ENCODE measurements around the gene NSMF.
"Not testable (repeated sequence)": the region's sequence is repeated elsewhere in the genome, so short reads cannot be mapped to it uniquely, and the experiment has no call there.

The NSMF gene

GRCh38 chr9:137474271-137474670, 15.1 kb upstream of the NSMF start:
- no peak for DNase-seq

GRCh38 chr9:137470785-137471184, 11.7 kb upstream of the NSMF start:
- DNase-seq: no peak

GRCh38 chr9:137467896-137468295, 8.8 kb upstream of the NSMF start:
- DNase-seq: no peak

GRCh38 chr9:137467161-137467581, 8.0 kb upstream of the NSMF start:
- no peak for DNase-seq

GRCh38 chr9:137466389-137467085, 7.4 kb upstream of the NSMF start:
- not testable (repeated sequence) for DNase-seq

- DNase-seq: no peak
Observed at GRCh38 chr9:137465720-137466388, 6.7 kb upstream of the NSMF start.

- no peak for DNase-seq
Observed at GRCh38 chr9:137465000-137465719, 6.0 kb upstream of the NSMF start.

GRCh38 chr9:137464291-137464999, 5.3 kb upstream of the NSMF start:
- no peak for DNase-seq

GRCh38 chr9:137463931-137464290, 4.8 kb upstream of the NSMF start:
- DNase-seq: no peak

GRCh38 chr9:137462986-137463930, 4.1 kb upstream of the NSMF start:
- DNase-seq: peak in 1 of 5 experiments; percentile 3

- DNase-seq: no peak
Observed at GRCh38 chr9:137462396-137462985, 3.4 kb upstream of the NSMF start.

GRCh38 chr9:137461663-137462395, 2.7 kb upstream of the NSMF start:
- DNase-seq: peak; percentile 42 to 95 (median 72)

GRCh38 chr9:137461316-137461662, 2.2 kb upstream of the NSMF start:
- DNase-seq: peak in 1 of 5 experiments; percentile 12

GRCh38 chr9:137460363-137461315, 1.5 kb upstream of the NSMF start:
- DNase-seq: no peak

- DNase-seq: no peak
Observed at GRCh38 chr9:137459601-137460362, 648 bp upstream of the NSMF start.

GRCh38 chr9:137458194-137459151, 661 bp downstream of the NSMF start:
- DNase-seq: peak in 3 of 5 experiments; percentile 10 to 33 (median 14)

GRCh38 chr9:137457406-137458193, 1.5 kb downstream of the NSMF start:
- peak in 2 of 5 experiments; percentile 3 to 7 for DNase-seq

All from T-helper 2 cell (primary cell).